HEK293T (cell line): Measurements from ENCODE around the gene MRPS27.

Experiments used
- ELF4 ChIP-seq: fragments of 450-650 bp; IDR thresholded peaks from 2 replicates; pipeline ENCODE4 v1.6.1; 2017; ENCODE audit warnings: antibody characterized with exemption
- FOXA1 ChIP-seq: fragments of 450-650 bp; IDR thresholded peaks from 2 replicates; pipeline ENCODE4 v1.6.1; 2016; ENCODE audit warnings: mild to moderate bottlenecking
- FOXK2 ChIP-seq: fragments of 450-650 bp; IDR thresholded peaks from 2 replicates; pipeline ENCODE4 v1.6.1; 2016; ENCODE audit warnings: mild to moderate bottlenecking
- L3MBTL2 ChIP-seq: fragments of 450-650 bp; conservative IDR thresholded peaks from 2 replicates; pipeline ENCODE4 v1.6.1; 2016; ENCODE audit warnings: mild to moderate bottlenecking
- SP1 ChIP-seq: fragments of 450-650 bp; IDR thresholded peaks from 2 replicates; pipeline ENCODE4 v1.6.1; 2017
- SUZ12 ChIP-seq: fragments of 450-650 bp; IDR thresholded peaks from 2 replicates; pipeline ENCODE4 v1.6.1; 2016; ENCODE audit warnings: mild to moderate bottlenecking
- TARDBP ChIP-seq: fragments of 450-650 bp; IDR thresholded peaks from 2 replicates; pipeline ENCODE4 v1.6.1; 2016
- ZNF384 ChIP-seq: fragments of 450-650 bp; IDR thresholded peaks from 2 replicates; pipeline ENCODE4 v1.6.1; 2016
- TF ChIP-seq, protein P1 (sequence below): fragments of 450-650 bp; IDR thresholded peaks from 2 replicates; pipeline ENCODE4 v1.6.1; 2016

DNA sequence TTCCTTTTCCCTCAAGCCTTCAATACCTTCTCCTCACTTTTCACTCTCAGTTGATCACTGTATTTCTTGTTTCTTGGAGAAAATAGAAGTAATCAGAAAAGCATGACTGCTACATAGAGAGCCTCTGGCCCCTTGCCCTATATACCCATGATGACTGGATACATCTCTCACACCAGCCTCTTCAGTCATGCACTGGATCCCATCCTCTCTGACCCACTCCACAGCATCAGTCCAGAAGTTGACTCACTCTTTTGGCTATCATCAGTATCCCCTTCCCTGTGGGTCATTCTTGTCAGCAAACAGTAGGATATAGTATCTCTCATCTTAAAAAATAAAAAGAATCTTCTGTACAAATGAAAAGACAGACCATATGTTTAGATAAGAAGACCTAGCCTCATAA is 33.0 kb upstream of the MRPS27 start:
- TF ChIP-seq ZNF384: no peak
- TF ChIP-seq ELF4: no peak
- no peak for TF ChIP-seq TARDBP
- no peak for TF ChIP-seq SUZ12
- no peak for TF ChIP-seq SP1
- no peak for TF ChIP-seq L3MBTL2
- no peak for TF ChIP-seq FOXK2
- TF ChIP-seq FOXA1: no peak
- TF ChIP-seq, protein P1, sequence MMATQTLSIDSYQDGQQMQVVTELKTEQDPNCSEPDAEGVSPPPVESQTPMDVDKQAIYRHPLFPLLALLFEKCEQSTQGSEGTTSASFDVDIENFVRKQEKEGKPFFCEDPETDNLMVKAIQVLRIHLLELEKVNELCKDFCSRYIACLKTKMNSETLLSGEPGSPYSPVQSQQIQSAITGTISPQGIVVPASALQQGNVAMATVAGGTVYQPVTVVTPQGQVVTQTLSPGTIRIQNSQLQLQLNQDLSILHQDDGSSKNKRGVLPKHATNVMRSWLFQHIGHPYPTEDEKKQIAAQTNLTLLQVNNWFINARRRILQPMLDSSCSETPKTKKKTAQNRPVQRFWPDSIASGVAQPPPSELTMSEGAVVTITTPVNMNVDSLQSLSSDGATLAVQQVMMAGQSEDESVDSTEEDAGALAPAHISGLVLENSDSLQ: no peak
